K562 (cell line): Measurements from ENCODE around the gene TMIGD2. TPM values are rescaled to one million over a fixed set of nuclear protein-coding genes. Genes with fewer than 3 reads are reported as not detected.

Experiments
- PHF20 ChIP-seq: fragments of 450-650 bp; IDR thresholded peaks from 2 replicates; pipeline ENCODE4 v1.6.1; 2018; ENCODE audit not compliant: partially characterized antibody
- polyA plus RNA-seq, 8 experiments: library from polyadenylated mRNA; depleted of rRNA in 4 of 8; stranded (reverse) in 5 of 8; unstranded in 3 of 8; fragments of >200 nt; fragmentation: Nextera tagmentation in 2 of 8; fragmentation: Illumina TruSeq in 1 of 8; extraction: Ambion mirVana in 2 of 8; extraction: Trizol in 1 of 8; gene quantifications; 2 replicates each; pipeline versions ENCODE4 v1.2.1 to v1.2.3, GENCODE V29; 2011 to 2014; ENCODE audit warnings: inconsistent platforms in 1 of 8, missing spikeins in 1 of 8
- total RNA-seq, 7 experiments: library from RNA; depleted of rRNA in 6 of 7; stranded (reverse); fragments of >200 nt in 6 of 7; fragmentation: Illumina TruSeq in 2 of 7; extraction: Trizol in 2 of 7; gene quantifications; 2 replicates each; pipeline versions ENCODE4 v1.2.1 to v1.2.3, GENCODE V29; 2011 to 2021; ENCODE audit warnings: low replicate concordance in 1 of 7
- TF ChIP-seq, protein P1 (sequence below), 2 experiments: fragments of 450-650 bp; IDR thresholded peaks; 2 replicates each; pipeline ENCODE4 v1.6.1; 2016; ENCODE audit warnings: mild to moderate bottlenecking in 2 of 2, borderline replicate concordance in 1 of 2, low read depth in 1 of 2, moderate library complexity in 1 of 2

Gene TMIGD2
- total and polyA plus RNA-seq, 9 of the 15 experiments (the other 6 are each of a cell fraction or from before 2014, with no cell fraction given) = not detected

DNA sequence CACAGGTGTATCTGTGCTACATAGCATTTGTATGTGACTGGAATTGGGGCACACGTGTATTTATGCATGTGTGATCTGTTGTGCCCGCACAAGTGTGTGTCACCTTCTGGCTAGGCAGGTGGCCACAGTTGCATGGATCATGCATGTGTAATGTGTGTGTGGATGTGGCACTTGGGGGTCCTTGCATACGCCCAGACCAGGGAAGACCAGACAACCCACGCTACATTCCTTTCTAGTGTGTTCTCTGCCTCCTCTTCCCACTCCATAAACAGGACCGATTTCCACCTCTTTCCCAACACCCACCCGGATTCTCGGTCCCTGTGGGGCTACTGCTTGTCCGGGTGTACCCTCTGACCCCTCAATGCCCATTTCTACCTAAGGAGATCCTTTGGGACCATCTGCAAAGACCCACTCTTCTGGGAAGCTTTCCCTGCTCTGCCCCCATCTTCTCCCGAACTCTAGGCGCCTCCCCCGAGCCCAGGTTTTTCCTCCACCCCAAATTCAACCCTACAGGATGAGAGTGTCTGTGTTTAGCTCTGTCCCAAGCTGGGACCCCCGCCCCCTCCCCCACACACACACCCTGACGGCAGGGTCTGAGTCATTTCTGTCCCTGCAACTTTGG lies 24.1 kb upstream of the TMIGD2 start (continued):
- TF ChIP-seq, protein P1, sequence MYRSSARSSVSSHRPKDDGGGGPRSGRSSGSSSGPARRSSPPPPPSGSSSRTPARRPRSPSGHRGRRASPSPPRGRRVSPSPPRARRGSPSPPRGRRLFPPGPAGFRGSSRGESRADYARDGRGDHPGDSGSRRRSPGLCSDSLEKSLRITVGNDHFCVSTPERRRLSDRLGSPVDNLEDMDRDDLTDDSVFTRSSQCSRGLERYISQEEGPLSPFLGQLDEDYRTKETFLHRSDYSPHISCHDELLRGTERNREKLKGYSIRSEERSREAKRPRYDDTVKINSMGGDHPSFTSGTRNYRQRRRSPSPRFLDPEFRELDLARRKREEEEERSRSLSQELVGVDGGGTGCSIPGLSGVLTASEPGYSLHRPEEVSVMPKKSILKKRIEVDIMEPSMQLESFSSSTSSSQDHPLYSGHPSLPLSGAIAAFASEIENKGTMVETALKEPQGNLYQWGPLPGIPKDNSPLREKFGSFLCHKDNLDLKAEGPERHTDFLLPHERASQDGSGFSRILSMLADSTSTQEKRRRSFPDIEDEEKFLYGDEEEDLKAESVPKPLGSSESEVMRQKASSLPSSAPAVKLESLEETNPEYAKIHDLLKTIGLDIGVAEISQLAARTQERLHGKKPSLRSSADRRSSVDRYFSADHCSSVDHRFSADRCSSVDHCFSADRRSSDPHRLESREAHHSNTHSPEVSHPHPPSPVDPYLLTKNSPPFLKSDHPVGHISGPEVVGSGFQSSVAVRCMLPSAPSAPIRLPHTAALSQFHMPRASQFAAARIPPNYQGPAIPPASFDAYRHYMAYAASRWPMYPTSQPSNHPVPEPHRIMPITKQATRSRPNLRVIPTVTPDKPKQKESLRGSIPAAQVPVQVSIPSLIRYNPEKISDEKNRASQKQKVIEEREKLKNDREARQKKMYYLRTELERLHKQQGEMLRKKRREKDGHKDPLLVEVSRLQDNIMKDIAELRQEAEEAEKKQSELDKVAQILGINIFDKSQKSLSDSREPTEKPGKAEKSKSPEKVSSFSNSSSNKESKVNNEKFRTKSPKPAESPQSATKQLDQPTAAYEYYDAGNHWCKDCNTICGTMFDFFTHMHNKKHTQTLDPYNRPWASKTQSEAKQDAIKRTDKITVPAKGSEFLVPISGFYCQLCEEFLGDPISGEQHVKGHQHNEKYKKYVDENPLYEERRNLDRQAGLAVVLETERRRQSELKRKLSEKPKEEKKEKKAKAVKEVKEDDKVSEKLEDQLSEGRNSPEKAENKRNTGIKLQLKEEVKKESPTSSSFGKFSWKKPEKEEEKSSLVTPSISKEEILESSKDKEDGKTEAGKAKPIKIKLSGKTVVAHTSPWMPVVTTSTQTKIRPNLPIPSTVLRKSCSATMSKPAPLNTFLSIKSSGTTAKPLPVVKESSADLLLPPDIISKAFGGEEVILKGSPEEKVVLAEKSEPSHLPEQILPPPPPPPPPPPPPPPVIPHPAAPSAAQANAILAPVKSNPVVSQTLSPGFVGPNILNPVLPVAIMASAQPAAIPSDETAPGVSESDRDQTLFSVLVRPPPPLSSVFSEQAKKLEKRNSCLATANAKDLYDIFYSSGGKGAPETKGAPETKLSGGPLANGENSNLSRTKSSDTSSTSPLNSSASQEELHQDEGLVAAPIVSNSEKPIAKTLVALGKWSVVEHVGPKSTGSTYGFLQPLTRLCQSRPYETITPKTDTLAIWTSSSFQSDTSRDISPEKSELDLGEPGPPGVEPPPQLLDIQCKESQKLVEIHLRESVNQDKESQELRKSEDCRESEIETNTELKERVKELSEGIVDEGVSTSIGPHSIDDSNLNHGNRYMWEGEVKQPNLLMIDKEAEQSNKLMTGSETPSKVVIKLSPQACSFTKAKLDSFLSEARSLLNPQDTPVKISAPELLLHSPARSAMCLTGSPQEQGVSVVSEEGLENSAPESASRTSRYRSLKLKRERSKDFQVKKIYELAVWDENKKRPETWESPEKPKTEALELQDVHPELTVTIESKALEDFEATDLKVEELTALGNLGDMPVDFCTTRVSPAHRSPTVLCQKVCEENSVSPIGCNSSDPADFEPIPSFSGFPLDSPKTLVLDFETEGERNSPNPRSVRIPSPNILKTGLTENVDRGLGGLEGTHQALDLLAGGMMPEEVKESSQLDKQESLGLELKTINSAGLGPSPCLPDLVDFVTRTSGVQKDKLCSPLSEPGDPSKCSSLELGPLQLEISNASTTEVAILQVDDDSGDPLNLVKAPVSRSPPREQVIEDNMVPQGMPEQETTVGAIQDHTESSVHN (IDR thresholded peaks at IDR 0.05; ENCODE audit: borderline replicate concordance in 1 of 2, low read depth in 1 of 2) = no peak
- no peak for TF ChIP-seq PHF20
